GM12892 (cell line): ENCODE results near the gene LPCAT3.
A peak's percentile ranks its signal among the peaks of the same experiment; 100 is the strongest.

Experiments
- POLR2A ChIP-seq: IDR thresholded peaks from 2 replicates; pipeline ENCODE4 v1.6.1; 2011; ENCODE audit warnings: low read depth, low read length, control low read depth
- POLR2AphosphoS5 ChIP-seq: IDR thresholded peaks from 2 replicates; pipeline ENCODE4 v1.6.1; 2011; ENCODE audit warnings: low read depth, low read length, control low read depth
- TAF1 ChIP-seq: IDR thresholded peaks from 2 replicates; pipeline ENCODE4 v1.6.1; 2011; ENCODE audit warnings: low read depth, mild to moderate bottlenecking, control low read depth, low read length, borderline replicate concordance

- TF ChIP-seq TAF1 (no peak), POLR2AphosphoS5 (0 out of 2 replicates have a peak, but pooled peaks have one; percentile 27), POLR2A (peak; percentile 38)
These were observed 44.1 kb downstream of the LPCAT3 start for GRCh38 chr12:6974180-6974579.
